GM12891 (cell line): ENCODE results near the gene ZNF175.

Source experiments
- POLR2A ChIP-seq: IDR thresholded peaks from 2 replicates; pipeline ENCODE4 v1.6.1; 2011; ENCODE audit warnings: low read depth, low read length, control low read depth
- POLR2AphosphoS5 ChIP-seq: IDR thresholded peaks from 2 replicates; pipeline ENCODE4 v1.6.1; 2011; ENCODE audit warnings: low read depth, low read length, control low read depth
- TAF1 ChIP-seq: IDR thresholded peaks from 2 replicates; pipeline ENCODE4 v1.6.1; 2011; ENCODE audit warnings: low read depth, low read length, control low read depth

DNA sequence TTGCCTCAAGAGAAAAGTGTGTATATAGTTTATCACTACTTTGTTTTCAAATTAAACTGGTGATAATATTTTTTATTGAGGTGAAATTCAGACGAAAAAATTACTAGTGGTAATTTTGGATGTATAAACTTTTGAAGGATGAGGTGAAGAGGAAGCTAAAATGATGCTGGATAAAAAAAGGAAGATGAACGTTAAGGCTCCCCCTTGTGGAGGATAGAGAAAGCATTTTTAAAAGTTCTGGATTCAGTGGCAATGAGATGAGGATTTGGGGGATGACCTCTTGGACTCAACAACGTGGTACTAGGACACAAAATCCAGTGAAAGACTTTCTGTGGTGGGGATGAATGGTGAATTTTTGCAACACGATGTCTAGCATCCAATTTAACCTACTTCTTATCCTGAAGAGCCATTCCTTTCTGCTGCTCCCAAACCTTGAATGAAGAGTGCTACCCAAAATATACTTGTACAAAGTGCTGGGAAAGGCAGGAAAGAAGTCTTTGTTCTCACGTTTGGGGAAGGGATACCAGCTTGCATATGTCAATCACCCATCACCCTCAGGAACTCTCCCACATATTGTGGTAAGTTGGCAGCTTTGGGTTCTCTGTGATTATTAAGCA lies 66.4 kb downstream of the ZNF175 start:
- TF ChIP-seq POLR2A (no peak), POLR2AphosphoS5 (no peak), TAF1 (no peak)
